D721Med (cell line): ENCODE data around the gene CRIM1.

Source experiments
- DNase-seq: peaks from one replicate; pipeline ENCODE4 v3.0.0; 2011; ENCODE audit warnings: low spot score; ENCODE audit not compliant: insufficient read length
- FAIRE-seq: peaks from 2 replicates; lab custom pipeline; 2011; peaks lifted over from hg19 to GRCh38; lab: Jason Lieb, UNC
- CTCF ChIP-seq: IDR thresholded peaks from 2 replicates; pipeline ENCODE4 v1.5.1; 2012; ENCODE audit warnings: mild to moderate bottlenecking, control low read depth; ENCODE audit not compliant: insufficient read depth; ENCODE audit errors: missing control alignments

CRIM1 gene

GRCh38 chr2:36371928-36372391, 16.4 kb downstream of the CRIM1 start:
- TF ChIP-seq CTCF = no peak
- FAIRE-seq (no peak), DNase-seq (no peak)

DNA sequence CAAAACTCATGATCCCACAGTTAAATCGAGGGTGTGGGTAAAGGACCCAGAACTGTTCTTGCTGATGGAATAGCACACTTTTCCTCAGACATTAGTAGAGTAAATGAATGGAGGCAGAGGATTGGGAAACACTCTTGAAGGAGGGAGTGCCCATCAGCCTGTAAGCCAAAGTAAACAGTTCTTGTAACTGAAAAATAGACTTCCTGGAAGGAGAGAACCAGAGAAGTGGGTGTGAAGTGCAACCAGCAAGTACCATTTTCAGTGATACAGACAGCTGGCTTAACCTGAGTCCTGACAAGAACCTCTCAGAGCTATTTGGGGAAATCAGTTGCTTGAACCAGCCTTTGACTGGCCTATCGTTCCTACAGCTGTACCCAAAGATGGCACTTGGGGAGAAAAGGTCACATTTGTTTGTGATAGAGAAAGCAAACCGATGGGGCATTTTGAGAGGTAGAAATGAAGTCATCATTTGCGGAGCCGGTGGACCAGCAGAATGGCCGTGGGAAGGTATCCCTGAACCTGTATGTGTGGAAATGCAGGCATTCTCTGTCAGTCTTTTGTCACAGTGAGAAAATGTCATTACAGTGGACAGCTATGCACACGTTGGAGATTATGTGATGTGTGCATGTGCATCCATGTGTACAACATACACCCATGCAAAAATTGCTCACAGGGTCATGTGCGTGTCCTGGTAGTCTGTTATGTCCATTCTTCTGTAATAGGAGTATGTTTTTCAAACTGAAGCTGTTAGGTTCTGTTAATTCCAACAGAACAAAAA, 17.8 kb downstream of the CRIM1 start:
- TF ChIP-seq CTCF = no peak
- DNase-seq (no peak), FAIRE-seq (no peak)

GRCh38 chr2:36374585-36374984, 19.0 kb downstream of the CRIM1 start:
- no peak for DNase-seq
- TF ChIP-seq CTCF = no peak
- FAIRE-seq = no peak

DNA sequence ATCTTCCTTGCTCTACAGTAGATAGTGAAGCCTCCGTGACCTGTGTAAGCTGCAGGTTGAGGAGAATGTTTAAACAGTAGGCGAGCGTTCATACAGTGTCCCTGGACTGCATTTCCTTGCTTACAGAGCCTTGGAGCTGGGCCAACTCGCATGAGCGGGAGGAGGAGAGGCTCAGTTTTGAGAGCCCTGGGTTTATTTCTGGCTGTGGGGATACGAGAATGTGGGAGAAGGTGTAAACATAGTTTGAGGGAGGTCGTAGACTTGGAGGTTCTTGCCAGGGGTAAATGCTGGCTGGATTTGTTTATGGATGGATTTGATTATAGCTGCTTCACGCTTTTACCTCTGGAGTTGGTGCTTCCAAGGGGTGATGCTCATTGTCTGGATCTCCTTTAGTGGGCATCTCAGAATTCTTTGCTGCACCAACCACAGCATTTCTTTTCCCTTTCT, 20.8 kb downstream of the CRIM1 start:
- DNase-seq (no peak), FAIRE-seq (no peak)
- TF ChIP-seq CTCF = no peak

DNA sequence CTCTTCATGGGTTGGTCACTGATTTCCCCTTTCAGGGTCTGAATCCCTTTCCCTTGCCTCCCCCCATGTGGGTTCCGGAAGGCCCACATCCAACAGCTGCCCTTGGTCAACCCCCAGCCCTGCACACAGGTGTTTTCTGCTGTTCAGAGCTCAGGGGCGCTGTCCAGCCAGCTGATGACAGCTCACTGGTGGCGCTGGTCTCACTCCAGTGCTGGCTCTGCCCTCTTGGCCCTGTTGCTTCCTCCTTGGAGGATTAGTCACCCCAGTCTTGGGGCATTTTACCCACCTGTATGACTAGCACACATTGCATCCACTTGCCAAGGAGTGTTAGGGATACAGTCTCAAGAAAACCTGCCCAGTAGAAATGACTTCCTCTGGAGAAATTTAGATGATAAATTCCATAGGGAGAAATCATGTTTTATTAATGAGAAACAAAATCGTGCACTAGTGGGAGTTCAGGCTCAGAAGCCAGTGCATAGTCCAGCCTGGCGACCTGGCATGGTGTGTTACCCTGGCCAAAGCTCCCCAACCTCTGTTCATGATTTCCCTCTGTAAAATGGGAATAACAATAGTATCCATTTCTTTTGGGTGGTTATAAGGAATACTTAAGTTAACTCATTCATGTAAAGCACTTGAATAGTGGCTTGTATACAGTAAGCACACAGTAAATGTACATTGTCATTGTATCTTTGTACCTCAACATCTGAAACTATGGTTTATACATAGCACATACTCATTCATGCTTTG, 21.6 kb downstream of the CRIM1 start:
- DNase-seq (no peak), FAIRE-seq (no peak)
- TF ChIP-seq CTCF = no peak

DNA sequence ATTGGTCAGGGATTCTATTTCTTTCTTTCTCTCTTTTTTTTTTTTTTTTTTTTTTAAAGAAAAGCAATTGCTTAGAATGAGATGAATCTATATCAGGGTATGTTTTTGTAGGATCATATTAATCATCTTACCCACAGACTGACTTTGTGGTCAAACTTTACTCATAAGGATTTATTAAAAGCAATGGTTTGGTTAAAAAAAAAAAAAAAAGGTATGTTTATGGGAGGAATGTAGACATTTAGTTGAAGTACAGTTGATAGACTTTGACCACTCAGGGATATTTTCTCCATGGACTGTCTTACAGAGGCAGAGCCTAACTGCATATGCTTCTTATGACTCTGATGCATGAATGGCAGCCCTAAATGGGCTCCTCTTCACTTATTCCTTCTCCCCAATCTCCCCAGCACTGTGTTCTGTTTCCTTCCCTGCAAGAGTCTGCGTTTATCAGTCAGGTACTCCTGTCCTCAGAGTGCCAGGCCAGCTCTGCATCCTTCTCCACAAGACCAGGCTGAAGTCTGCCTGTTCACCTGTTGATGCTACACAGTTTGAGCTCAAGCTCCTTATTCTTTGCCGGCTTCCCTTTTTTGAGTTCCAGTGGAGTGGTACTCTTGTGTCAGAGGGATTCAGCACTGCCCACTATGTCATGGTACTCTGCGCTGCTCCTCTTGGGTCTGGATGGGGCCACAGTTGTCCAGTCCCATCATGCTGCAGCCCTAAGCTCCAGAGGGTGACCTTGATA, 24.3 kb downstream of the CRIM1 start:
- DNase-seq = no peak
- TF ChIP-seq CTCF = no peak
- no peak for FAIRE-seq
